22Rv1 (cell line): ENCODE data around the gene MRGPRX3.

ENCODE experiments used
- ZFX ChIP-seq: fragments of 450-650 bp; IDR thresholded peaks from 2 replicates; pipeline ENCODE4 v1.6.1; 2017; ENCODE audit warnings: antibody characterized with exemption, borderline replicate concordance
- TF ChIP-seq, protein P1 (sequence below): fragments of 450-650 bp; IDR thresholded peaks from 2 replicates; pipeline ENCODE4 v1.5.1; 2017; ENCODE audit warnings: mild to moderate bottlenecking

GRCh38 chr11:18088966-18089365 is 43.4 kb upstream of the MRGPRX3 start:
- TF ChIP-seq, protein P1, sequence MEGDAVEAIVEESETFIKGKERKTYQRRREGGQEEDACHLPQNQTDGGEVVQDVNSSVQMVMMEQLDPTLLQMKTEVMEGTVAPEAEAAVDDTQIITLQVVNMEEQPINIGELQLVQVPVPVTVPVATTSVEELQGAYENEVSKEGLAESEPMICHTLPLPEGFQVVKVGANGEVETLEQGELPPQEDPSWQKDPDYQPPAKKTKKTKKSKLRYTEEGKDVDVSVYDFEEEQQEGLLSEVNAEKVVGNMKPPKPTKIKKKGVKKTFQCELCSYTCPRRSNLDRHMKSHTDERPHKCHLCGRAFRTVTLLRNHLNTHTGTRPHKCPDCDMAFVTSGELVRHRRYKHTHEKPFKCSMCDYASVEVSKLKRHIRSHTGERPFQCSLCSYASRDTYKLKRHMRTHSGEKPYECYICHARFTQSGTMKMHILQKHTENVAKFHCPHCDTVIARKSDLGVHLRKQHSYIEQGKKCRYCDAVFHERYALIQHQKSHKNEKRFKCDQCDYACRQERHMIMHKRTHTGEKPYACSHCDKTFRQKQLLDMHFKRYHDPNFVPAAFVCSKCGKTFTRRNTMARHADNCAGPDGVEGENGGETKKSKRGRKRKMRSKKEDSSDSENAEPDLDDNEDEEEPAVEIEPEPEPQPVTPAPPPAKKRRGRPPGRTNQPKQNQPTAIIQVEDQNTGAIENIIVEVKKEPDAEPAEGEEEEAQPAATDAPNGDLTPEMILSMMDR = no peak
- no peak for TF ChIP-seq ZFX
